GM12878 (cell line): ENCODE results near the gene KCNQ1. TPM values are rescaled to one million over a fixed set of nuclear protein-coding genes. Genes with fewer than 3 reads are reported as not detected.

Experiments
- ATAC-seq: fragments of 200-7000 bp; cut with Tn5 transposase; 3 replicates; pipeline ENCODE4 v1.9.1; 2020; ENCODE audit warnings: mild to moderate bottlenecking, moderate library complexity
- BruUV-seq: library from RNA; stranded (reverse); fragments of 400-500 nt; replicated peaks from 2 replicates; lab custom pipeline; 2021; lab: Mats Ljungman, UMichigan
- CTCF ChIA-PET: fragments of 300-600 bp; sonication (Branson Sonifier 250); formaldehyde crosslinking; extraction: SDS; loops from one replicate; lab custom pipeline; 2021; ENCODE audit warnings: inconsistent platforms; lab: Yijun Ruan, JAX
- POLR2A ChIA-PET: fragments of 350-600 bp; formaldehyde crosslinking; extraction: SDS; loops from one replicate; lab custom pipeline; 2021; ENCODE audit warnings: inconsistent platforms; lab: Charles Lee
- RAD21 ChIA-PET: fragments of 300-600 bp; sonication (Branson Sonifier 250); formaldehyde crosslinking; loops from one replicate; lab custom pipeline; 2023; ENCODE audit warnings: antibody characterized with exemption; ENCODE audit not compliant: unreplicated experiment; lab: Charles Lee
- SMC1A ChIA-PET: fragments of 300-600 bp; sonication (Branson Sonifier 250); formaldehyde crosslinking; loops from one replicate; lab custom pipeline; 2023; ENCODE audit not compliant: unreplicated experiment, uncharacterized antibody; lab: Charles Lee
- DNase-seq: peaks from one replicate; pipeline ENCODE4 v3.0.0-alpha.2; 2011; ENCODE audit warnings: low read depth, low spot score
- FAIRE-seq: peaks from 3 replicates; lab custom pipeline; 2011; peaks lifted over from hg19 to GRCh38; lab: Jason Lieb, UNC
- H2AFZ ChIP-seq: 2 replicates; pipeline ENCODE4 v1.6.0; 2011; ENCODE audit warnings: low read depth, low read length, control low read depth; ENCODE audit not compliant: control insufficient read depth
- H3K27ac ChIP-seq: 2 replicates; pipeline ENCODE4 v1.5.1; 2011; ENCODE audit warnings: control low read depth; ENCODE audit not compliant: control insufficient read depth, insufficient read depth
- H3K27me3 ChIP-seq, 2 experiments: replicated peaks in 1 of 2; 2 replicates each; pipeline versions ENCODE4 v1.6.0 to v1.6.1; 2011; ENCODE audit warnings: low read length in 1 of 2; ENCODE audit not compliant: control insufficient read depth in 2 of 2, insufficient read depth in 2 of 2
- H3K36me3 ChIP-seq, 2 experiments: 2 replicates each; pipeline ENCODE4 v1.5.1; 2011; ENCODE audit warnings: low read length in 1 of 2; ENCODE audit not compliant: control insufficient read depth in 2 of 2, insufficient read depth in 2 of 2
- H3K4me1 ChIP-seq: 2 replicates; pipeline ENCODE4 v1.6.1; 2011; ENCODE audit warnings: mild to moderate bottlenecking, low read length, moderate library complexity, mixed read lengths; ENCODE audit not compliant: control insufficient read depth, insufficient read depth
- H3K4me2 ChIP-seq: 2 replicates; pipeline ENCODE4 v1.6.0; 2011; ENCODE audit warnings: control low read depth; ENCODE audit not compliant: control insufficient read depth, insufficient read depth
- H3K4me3 ChIP-seq: fragments of 200-600 bp; sonication (generic); 2 replicates; pipeline ENCODE4 v1.5.1; 2016
- H3K79me2 ChIP-seq: 2 replicates; pipeline ENCODE4 v1.6.0; 2011; ENCODE audit warnings: low read length; ENCODE audit not compliant: control insufficient read depth, insufficient read depth
- H3K9ac ChIP-seq: 2 replicates; pipeline ENCODE4 v1.8.0; 2011; ENCODE audit warnings: low read length, control low read depth, mixed read lengths; ENCODE audit not compliant: control insufficient read depth, insufficient read depth
- H3K9me3 ChIP-seq: replicated peaks from 3 replicates; pipeline ENCODE4 v1.5.1; 2011; ENCODE audit warnings: mild to moderate bottlenecking, low read length; ENCODE audit not compliant: control insufficient read depth, insufficient read depth
- H4K20me1 ChIP-seq: 2 replicates; pipeline ENCODE4 v1.6.0; 2011; ENCODE audit not compliant: control insufficient read depth, insufficient read depth
- CHD1 ChIP-seq: IDR thresholded peaks from 2 replicates; pipeline ENCODE4 v1.6.1; 2012; ENCODE audit warnings: low read depth, low read length, improper control_type of control experiment
- FOXM1 ChIP-seq: IDR thresholded peaks from 2 replicates; pipeline ENCODE4 v1.6.1; 2012; ENCODE audit warnings: low read depth, mild to moderate bottlenecking, inconsistent platforms, low read length, moderate library complexity
- MEF2B ChIP-seq: fragments of 450-650 bp; IDR thresholded peaks from 2 replicates; pipeline ENCODE4 v1.6.1; 2018; ENCODE audit warnings: mild to moderate bottlenecking, moderate library complexity; ENCODE audit not compliant: partially characterized antibody, poor library complexity, severe bottlenecking
- TCF3 ChIP-seq: IDR thresholded peaks from 2 replicates; pipeline ENCODE4 v1.6.1; 2012; ENCODE audit warnings: low read depth, mild to moderate bottlenecking, low read length, borderline replicate concordance; ENCODE audit not compliant: insufficient read depth
- WGBS: methylation state at CpG from one replicate; pipeline ENCODE4 v1.1.6; 2016; ENCODE audit warnings: low lambda C conversion rate; ENCODE audit not compliant: insufficient replicate concordance, insufficient coverage; ENCODE audit errors: missing lambda C conversion rate; 5-methylcytosine and 5-hydroxymethylcytosine counted together
- in situ Hi-C: fragments of 300-500 bp; cut with MboI; formaldehyde crosslinking; loops from 9 replicates; pipeline ENCODE4 v1.14.3; 2018; ENCODE audit warnings: mixed read lengths
- intact Hi-C: fragments of 100-400 bp; cut with micrococcal nuclease; formaldehyde crosslinking; loops from one replicate; pipeline ENCODE4 v1.14.2; 2022; ENCODE audit not compliant: unreplicated experiment
- polyA plus RNA-seq, 11 experiments: library from polyadenylated mRNA; depleted of rRNA in 4 of 11; unstranded in 6 of 11; stranded (reverse) in 5 of 11; fragments of >200 nt; fragmentation: Nextera tagmentation in 4 of 11; fragmentation: Illumina TruSeq in 1 of 11; extraction: Ambion mirVana in 4 of 11; extraction: Trizol in 1 of 11; gene quantifications; 1 replicate in 1 of 11; 2 replicates in 10 of 11; pipeline versions ENCODE4 v1.2.1 to v1.2.3, GENCODE V29; 2011 to 2016; ENCODE audit warnings: inconsistent platforms in 2 of 11, missing spikeins in 2 of 11, low read depth in 1 of 11
- total RNA-seq, 4 experiments: library from RNA; depleted of rRNA in 3 of 4; stranded (reverse); fragments of >200 nt in 3 of 4; fragmentation: Illumina TruSeq in 1 of 4; extraction: Trizol in 1 of 4; gene quantifications; 2 replicates each; pipeline versions ENCODE4 v1.2.1 to v1.2.3, GENCODE V29; 2013 to 2021
- TF ChIP-seq, protein P1 (sequence below): fragments of 150-350 bp; IDR thresholded peaks from 2 replicates; pipeline ENCODE4 v1.6.1; 2014; ENCODE audit warnings: mild to moderate bottlenecking, low read depth, low read length

The KCNQ1 gene
- total and polyA plus RNA-seq, 10 of the 15 experiments (the other 5 are each of a cell fraction or from before 2014, with no cell fraction given): 0.03 to 0.15 (median 0.12) TPM; not detected in 7

GRCh38 chr11:2481253-2481652 is 36.4 kb downstream of the KCNQ1 start (continued):
- TF ChIP-seq MEF2B: no peak
- TF ChIP-seq CHD1: no peak

DNA sequence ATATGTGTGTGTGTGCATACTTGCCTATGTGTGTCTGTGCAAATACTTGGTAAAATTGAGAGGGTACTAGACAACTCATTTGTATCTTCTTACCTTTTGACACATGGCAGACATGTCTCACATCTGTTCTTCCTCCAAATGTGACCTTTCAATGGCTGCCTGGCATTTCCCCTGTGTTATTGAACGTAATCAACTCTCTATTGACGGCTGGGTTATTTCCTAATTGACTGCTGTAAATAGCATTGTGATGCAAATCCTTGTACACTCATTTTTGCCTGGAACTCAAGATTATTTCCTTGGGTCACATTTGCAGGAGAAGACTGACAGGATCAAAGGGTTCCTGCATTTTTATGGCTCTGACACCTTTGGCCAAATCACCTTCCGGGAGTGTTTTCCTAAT is 37.4 kb downstream of the KCNQ1 start:
- Histone ChIP-seq H3K79me2 (no peaks in the 10 kb centered on the region), H3K27ac (no peak overlapping the region), H3K9me3 (no peaks in the 10 kb centered on the region; the same call in 2 of the 3 replicates), H3K4me1 (no peaks in the 10 kb centered on the region), H3K4me3 (no peak overlapping the region), H2AFZ (no peak overlapping the region)
- in situ Hi-C loops: no loop called here
- intact Hi-C loops: loop anchor here (10.0 kb wide), 1 partner anchor 57 kb away; no protein-coding TSS in a partner anchor
- CTCF ChIA-PET: no interaction called here
- no TSS peak for BruUV-seq
- RAD21 ChIA-PET: no interaction called here
- POLR2A ChIA-PET: no interaction called here
- 36% methylated on average over 3 of the region's 3 CpGs for WGBS
- SMC1A ChIA-PET: no interaction called here
- no peak for ATAC-seq
- no peak for TF ChIP-seq TCF3
- TF ChIP-seq, protein P1, sequence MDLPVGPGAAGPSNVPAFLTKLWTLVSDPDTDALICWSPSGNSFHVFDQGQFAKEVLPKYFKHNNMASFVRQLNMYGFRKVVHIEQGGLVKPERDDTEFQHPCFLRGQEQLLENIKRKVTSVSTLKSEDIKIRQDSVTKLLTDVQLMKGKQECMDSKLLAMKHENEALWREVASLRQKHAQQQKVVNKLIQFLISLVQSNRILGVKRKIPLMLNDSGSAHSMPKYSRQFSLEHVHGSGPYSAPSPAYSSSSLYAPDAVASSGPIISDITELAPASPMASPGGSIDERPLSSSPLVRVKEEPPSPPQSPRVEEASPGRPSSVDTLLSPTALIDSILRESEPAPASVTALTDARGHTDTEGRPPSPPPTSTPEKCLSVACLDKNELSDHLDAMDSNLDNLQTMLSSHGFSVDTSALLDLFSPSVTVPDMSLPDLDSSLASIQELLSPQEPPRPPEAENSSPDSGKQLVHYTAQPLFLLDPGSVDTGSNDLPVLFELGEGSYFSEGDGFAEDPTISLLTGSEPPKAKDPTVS: no peak
- TF ChIP-seq FOXM1: no peak
- TF ChIP-seq, all 136 proteins: peak for 0
- no peak overlapping the region for H3K4me2 ChIP-seq
- no peak overlapping the region for H3K9ac ChIP-seq
- no peak for DNase-seq
- no peaks in the 10 kb centered on the region for H3K27me3 ChIP-seq
- FAIRE-seq: no peak
- no peaks in the 10 kb centered on the region for H4K20me1 ChIP-seq
- no peaks in the 10 kb centered on the region for H3K36me3 ChIP-seq
